Thoracic aorta (tissue), 2 donors: Measurements from ENCODE around the gene MN1. TPM values are rescaled to one million over a fixed set of nuclear protein-coding genes. Genes with fewer than 3 reads are reported as not detected.

Experiments
- ATAC-seq: fragments of 150-250 bp; one replicate; pipeline ENCODE4 v1.8.0; 2017; ENCODE audit warnings: low read depth; ENCODE audit not compliant: insufficient number of reproducible peaks, low FRiP score
- DNase-seq: peaks from one replicate; pipeline ENCODE4 v3.0.0-alpha.2; 2020; ENCODE audit warnings: low spot score
- H3K27ac ChIP-seq, 2 donors: fragments of 200-600 bp; sonication (generic); 1 replicate in 1 of 2; 2 replicates in 1 of 2; pipeline ENCODE4 v1.5.1; 2016; ENCODE audit warnings: mild to moderate bottlenecking in 2 of 2, moderate library complexity in 2 of 2
- H3K27me3 ChIP-seq: fragments of 200-600 bp; sonication (generic); replicated peaks from 2 replicates; pipeline ENCODE4 v1.6.0; 2016; ENCODE audit warnings: mild to moderate bottlenecking; ENCODE audit not compliant: insufficient read depth
- H3K36me3 ChIP-seq: fragments of 200-600 bp; sonication (generic); one replicate; pipeline ENCODE4 v1.5.1; 2016
- H3K4me1 ChIP-seq, 2 donors: fragments of 200-600 bp; sonication (generic); 1 replicate in 1 of 2; 2 replicates in 1 of 2; pipeline versions ENCODE4 v1.5.1 to v1.6.0; 2016; ENCODE audit warnings: low read depth in 2 of 2, mild to moderate bottlenecking in 1 of 2; ENCODE audit not compliant: control insufficient read depth in 1 of 2
- H3K4me3 ChIP-seq: fragments of 200-600 bp; sonication (generic); 2 replicates; pipeline ENCODE4 v1.5.1; 2016; ENCODE audit warnings: mild to moderate bottlenecking
- H3K9me3 ChIP-seq: fragments of 200-600 bp; sonication (generic); 2 replicates; pipeline ENCODE4 v1.5.1; 2016
- CTCF ChIP-seq: fragments of 200-600 bp; sonication (generic); IDR thresholded peaks from one replicate; pipeline ENCODE4 v1.5.1; 2019; ENCODE audit warnings: antibody characterized with exemption
- total RNA-seq, 2 donors: library from RNA; depleted of rRNA; stranded (reverse); fragments of >200 nt; gene quantifications; one replicate each; pipeline versions ENCODE4 v1.1.0 to v1.2.3, GENCODE V29; 2016

The MN1 gene
- total RNA-seq, 2 donors from 2014 or later: 30.1 to 39.8 TPM

GRCh38 chr22:27705408-27706080 is 96.0 kb downstream of the MN1 start:
- no peak overlapping the region for H3K27ac ChIP-seq
- no peaks in the 10 kb centered on the region for H3K27me3 ChIP-seq
- no peak for TF ChIP-seq CTCF
- H3K4me1 ChIP-seq: no peaks in the 10 kb centered on the region
- no peaks in the 10 kb centered on the region for H3K9me3 ChIP-seq
- DNase-seq: no peak
- no peaks in the 10 kb centered on the region for H3K36me3 ChIP-seq
- no peak for ATAC-seq
- H3K4me3 ChIP-seq: no peak overlapping the region

GRCh38 chr22:27704581-27704980 is 97.0 kb downstream of the MN1 start:
- ATAC-seq: no peak
- Histone ChIP-seq H3K27ac (no peak overlapping the region), H3K9me3 (no peaks in the 10 kb centered on the region), H3K36me3 (no peaks in the 10 kb centered on the region), H3K4me3 (no peak overlapping the region), H3K27me3 (no peaks in the 10 kb centered on the region), H3K4me1 (no peaks in the 10 kb centered on the region)
- TF ChIP-seq CTCF: no peak
- DNase-seq: no peak

GRCh38 chr22:27699383-27700019 is 102.1 kb downstream of the MN1 start:
- Histone ChIP-seq H3K9me3 (peaks cover 4% of the 10 kb centered on the region), H3K27ac (no peak overlapping the region), H3K36me3 (no peaks in the 10 kb centered on the region), H3K4me1 (no peaks in the 10 kb centered on the region), H3K4me3 (no peak overlapping the region), H3K27me3 (no peaks in the 10 kb centered on the region)
- no peak for TF ChIP-seq CTCF
- DNase-seq (no peak), ATAC-seq (no peak)

GRCh38 chr22:27698813-27699212 is 102.7 kb downstream of the MN1 start:
- no peaks in the 10 kb centered on the region for H3K4me1 ChIP-seq
- no peak for TF ChIP-seq CTCF
- H3K36me3 ChIP-seq: no peaks in the 10 kb centered on the region
- ATAC-seq: no peak
- no peak overlapping the region for H3K4me3 ChIP-seq
- H3K27ac ChIP-seq: no peak overlapping the region
- H3K27me3 ChIP-seq: no peaks in the 10 kb centered on the region
- peaks cover 4% of the 10 kb centered on the region for H3K9me3 ChIP-seq
- DNase-seq: no peak

Other genes with a start within 250 kb of the MN1 start
- 100 to 1,000 TPM in 1 of 2 donors, 10 to 100 TPM in 1; 42.2 to 111 TPM for gene PITPNB, start 117.5 kb upstream of the MN1 start, total RNA-seq